ENCODE results near the gene SLAMF8. TPM values are rescaled to one million over a fixed set of nuclear protein-coding genes. Genes with fewer than 3 reads are reported as not detected.

The SLAMF8 gene
- total RNA-seq, 4 donors from 2014 or later: 0.49 to 9.0 (median 3.1) TPM

DNA sequence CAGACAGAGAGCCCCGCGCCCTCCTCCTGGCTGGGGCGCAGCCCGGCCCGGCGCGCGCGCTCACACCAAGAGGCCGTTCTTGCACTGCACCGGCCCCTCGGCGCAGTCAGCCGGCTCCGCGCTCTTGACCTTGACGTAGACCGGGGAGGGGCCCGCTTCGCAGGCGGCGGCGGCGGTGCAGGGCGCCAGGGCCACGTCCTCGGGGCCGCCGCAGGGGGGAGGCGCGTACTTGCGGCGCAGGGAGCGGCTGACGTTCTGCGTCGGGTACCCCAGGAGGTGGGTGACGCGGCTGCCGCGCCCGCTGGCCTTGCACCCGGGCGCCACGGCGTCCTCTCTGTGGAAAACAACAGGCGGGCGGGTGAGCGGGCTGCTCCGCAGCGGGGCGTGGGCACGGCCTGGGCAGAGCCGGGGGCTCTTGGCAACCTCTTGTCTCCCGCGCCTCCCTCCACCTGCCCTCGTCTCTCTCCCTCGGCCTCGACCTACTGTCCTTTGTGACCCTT, 28.1 kb downstream of the SLAMF8 start:
- Histone ChIP-seq H3K9me3 (no peaks in the 10 kb centered on the region), H3K4me3 (peak overlapping the region; percentile 66 to 83 (median 73)), H3K27ac (peak overlapping the region; percentile 95 to 98 (median 98)), H3K27me3 (no peaks in the 10 kb centered on the region), H3K4me1 (peaks cover 9 to 58% (median 25%) of the 10 kb centered on the region in 3 donors), H3K36me3 (no peaks in the 10 kb centered on the region)
- peak; percentile 35 for DNase-seq
- intact Hi-C loops (cut with DNase I): no loop called here
- TF ChIP-seq POLR2A (IDR thresholded peaks at IDR 0.05): peak in 3 of 4 donors; percentile 57 to 87 (median 82)
- TF ChIP-seq, protein P1, sequence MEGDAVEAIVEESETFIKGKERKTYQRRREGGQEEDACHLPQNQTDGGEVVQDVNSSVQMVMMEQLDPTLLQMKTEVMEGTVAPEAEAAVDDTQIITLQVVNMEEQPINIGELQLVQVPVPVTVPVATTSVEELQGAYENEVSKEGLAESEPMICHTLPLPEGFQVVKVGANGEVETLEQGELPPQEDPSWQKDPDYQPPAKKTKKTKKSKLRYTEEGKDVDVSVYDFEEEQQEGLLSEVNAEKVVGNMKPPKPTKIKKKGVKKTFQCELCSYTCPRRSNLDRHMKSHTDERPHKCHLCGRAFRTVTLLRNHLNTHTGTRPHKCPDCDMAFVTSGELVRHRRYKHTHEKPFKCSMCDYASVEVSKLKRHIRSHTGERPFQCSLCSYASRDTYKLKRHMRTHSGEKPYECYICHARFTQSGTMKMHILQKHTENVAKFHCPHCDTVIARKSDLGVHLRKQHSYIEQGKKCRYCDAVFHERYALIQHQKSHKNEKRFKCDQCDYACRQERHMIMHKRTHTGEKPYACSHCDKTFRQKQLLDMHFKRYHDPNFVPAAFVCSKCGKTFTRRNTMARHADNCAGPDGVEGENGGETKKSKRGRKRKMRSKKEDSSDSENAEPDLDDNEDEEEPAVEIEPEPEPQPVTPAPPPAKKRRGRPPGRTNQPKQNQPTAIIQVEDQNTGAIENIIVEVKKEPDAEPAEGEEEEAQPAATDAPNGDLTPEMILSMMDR (IDR thresholded peaks at IDR 0.05): peak in 3 of 6 experiments; percentile 27 to 32 (median 30)
- WGBS, 2 donors: 0% methylated on average over 6 to 19 of the region's 59 CpGs

DNA sequence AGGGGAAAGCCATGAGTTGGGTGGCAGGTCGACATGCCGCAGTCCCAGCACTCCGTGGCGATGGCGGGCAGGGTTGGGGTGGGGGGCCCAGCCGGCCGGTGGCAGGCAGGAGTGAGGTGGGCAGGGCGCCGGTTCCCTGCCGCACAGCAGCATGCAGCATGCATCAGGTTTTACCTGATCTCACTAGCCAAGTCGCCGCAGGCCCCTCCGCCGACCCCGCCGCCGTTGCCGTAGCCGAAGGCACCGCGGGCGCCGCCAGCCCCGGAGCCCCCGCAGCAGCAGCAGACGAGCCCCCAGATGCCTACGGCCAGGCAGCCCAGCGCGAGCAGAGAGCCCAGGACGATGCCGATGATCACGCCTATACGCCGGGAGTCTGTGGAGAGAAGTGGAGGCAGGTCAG, 29.0 kb downstream of the SLAMF8 start:
- peak overlapping the region in 3 of 4 donors; percentile 37 to 98 (median 95) for H3K27ac ChIP-seq
- intact Hi-C loops (cut with DNase I): no loop called here
- TF ChIP-seq POLR2A (IDR thresholded peaks at IDR 0.05): no peak
- TF ChIP-seq, protein P1 (IDR thresholded peaks at IDR 0.05): no peak
- peaks cover 13 to 58% (median 28%) of the 10 kb centered on the region in 3 donors for H3K4me1 ChIP-seq
- DNase-seq: no peak
- H3K27me3 ChIP-seq: no peaks in the 10 kb centered on the region
- no peaks in the 10 kb centered on the region for H3K9me3 ChIP-seq
- peak overlapping the region in 1 of 4 donors; percentile 83 for H3K4me3 ChIP-seq
- no peaks in the 10 kb centered on the region for H3K36me3 ChIP-seq
- WGBS, 2 donors: 83 to 87% methylated on average over 5 to 15 of the region's 34 CpGs

DNA sequence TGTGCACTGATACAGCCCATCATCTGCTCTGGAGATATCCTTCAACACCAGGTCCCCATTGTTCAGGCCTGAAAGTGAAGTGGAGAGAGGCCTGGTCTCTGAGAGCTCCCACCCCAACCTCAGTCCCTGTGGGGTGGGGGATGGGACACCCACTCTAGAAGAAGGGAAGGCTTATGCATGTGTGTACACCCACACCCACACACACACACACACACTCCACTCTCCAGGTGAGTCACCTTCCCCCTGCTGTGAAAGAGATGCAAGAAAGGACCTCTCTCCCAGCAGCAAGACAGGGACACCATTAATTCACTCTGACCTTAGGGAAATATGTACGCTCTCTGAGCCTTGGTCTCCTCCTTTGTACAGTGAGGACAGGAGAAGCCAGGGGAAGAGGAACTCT, 29.9 kb downstream of the SLAMF8 start:
- no peaks in the 10 kb centered on the region for H3K9me3 ChIP-seq
- intact Hi-C loops (cut with DNase I): no loop called here
- no peak for TF ChIP-seq POLR2A (IDR thresholded peaks at IDR 0.05)
- TF ChIP-seq, protein P1 (IDR thresholded peaks at IDR 0.05): no peak
- H3K4me1 ChIP-seq: peaks cover 14 to 67% (median 29%) of the 10 kb centered on the region in 3 donors
- WGBS, 2 donors: 94 to 100% methylated on average over 1 of the region's 1 CpG
- H3K27ac ChIP-seq: peak overlapping the region in 2 of 4 donors; percentile 26 to 98
- H3K36me3 ChIP-seq: no peaks in the 10 kb centered on the region
- H3K4me3 ChIP-seq: no peak overlapping the region
- H3K27me3 ChIP-seq: no peaks in the 10 kb centered on the region
- DNase-seq: no peak

DNA sequence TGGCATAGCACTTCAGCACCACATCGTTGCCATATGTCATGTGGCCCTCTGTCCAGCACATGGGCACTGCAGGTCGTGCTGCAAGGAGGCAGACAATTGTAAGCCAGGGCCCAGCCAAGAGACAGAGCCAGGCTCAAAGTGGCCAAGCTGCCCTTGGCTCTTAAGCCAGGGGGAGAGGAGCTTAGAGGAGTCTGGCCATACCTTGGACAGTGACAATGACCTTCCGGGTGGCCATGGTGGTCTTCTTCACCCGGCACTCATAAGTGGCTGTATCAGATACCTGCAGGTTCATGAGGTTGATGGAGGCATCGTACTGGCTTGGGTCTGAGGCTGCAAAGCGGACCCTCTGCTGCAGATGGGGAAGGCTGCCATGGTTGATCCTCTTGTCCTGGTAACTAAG, 31.2 kb downstream of the SLAMF8 start:
- Histone ChIP-seq H3K27me3 (no peaks in the 10 kb centered on the region), H3K4me1 (peaks cover 14 to 73% (median 29%) of the 10 kb centered on the region in 3 donors), H3K9me3 (no peaks in the 10 kb centered on the region), H3K36me3 (no peaks in the 10 kb centered on the region), H3K27ac (peak overlapping the region in 1 of 4 donors; percentile 89), H3K4me3 (no peak overlapping the region)
- WGBS, 2 donors: 91% methylated on average over 5 of the region's 6 CpGs; no CpG with 5 or more reads in 1 of the 2 donors
- no peak for DNase-seq
- TF ChIP-seq, protein P1 (IDR thresholded peaks at IDR 0.05): no peak
- no peak for TF ChIP-seq POLR2A (IDR thresholded peaks at IDR 0.05)
- intact Hi-C loops (cut with DNase I): no loop called here

DNA sequence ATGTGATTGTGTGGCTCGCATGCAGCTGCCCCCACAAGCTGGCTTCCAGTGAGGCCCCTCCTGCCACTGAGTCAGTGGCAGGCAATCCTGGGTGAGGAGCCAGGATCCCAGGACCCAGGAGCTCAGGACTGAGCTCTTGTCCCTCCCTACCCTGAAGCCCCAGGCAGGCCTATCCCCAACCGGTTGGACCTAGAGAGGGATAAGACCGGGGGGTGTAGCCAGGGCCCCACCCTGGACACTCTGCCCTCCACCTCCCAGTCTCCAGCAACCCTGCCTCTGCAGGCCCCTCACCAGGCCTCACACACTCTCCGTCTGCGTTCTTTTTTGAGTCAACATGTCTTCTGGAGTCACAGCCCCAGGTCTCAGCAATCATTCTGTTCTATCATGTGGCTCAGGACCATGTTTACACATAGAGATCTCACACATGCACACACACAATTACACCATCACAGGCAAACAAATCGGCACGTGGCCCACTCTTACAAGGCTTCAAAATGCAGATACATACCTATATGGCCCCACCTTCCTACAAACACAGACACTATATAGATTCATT, 33.2 kb downstream of the SLAMF8 start:
- H3K4me3 ChIP-seq: no peak overlapping the region
- H3K9me3 ChIP-seq: no peaks in the 10 kb centered on the region
- DNase-seq: no peak
- intact Hi-C loops (cut with DNase I): no loop called here
- WGBS, 2 donors: 39 to 57% methylated on average over 4 to 6 of the region's 7 CpGs
- H3K27me3 ChIP-seq: no peaks in the 10 kb centered on the region
- no peaks in the 10 kb centered on the region for H3K36me3 ChIP-seq
- TF ChIP-seq, protein P1 (IDR thresholded peaks at IDR 0.05): no peak
- TF ChIP-seq POLR2A (IDR thresholded peaks at IDR 0.05): no peak
- H3K4me1 ChIP-seq: peaks cover 14 to 57% (median 23%) of the 10 kb centered on the region in 3 donors
- peak overlapping the region; percentile 42 to 89 (median 84) for H3K27ac ChIP-seq

All from esophagus squamous epithelium (tissue), 5 donors.